BJ (cell line): Measurements from ENCODE around the gene GPR180. TPM values are rescaled to one million over a fixed set of nuclear protein-coding genes. Genes with fewer than 3 reads are reported as not detected.

Experiments
- CTCF ChIA-PET: fragments of 350-600 bp; formaldehyde crosslinking; extraction: SDS; loops from one replicate; lab custom pipeline; 2021; ENCODE audit warnings: antibody characterized with exemption, inconsistent platforms; lab: Yijun Ruan, JAX
- POLR2A ChIA-PET: fragments of 300-600 bp; sonication (Branson Sonifier 250); formaldehyde crosslinking; extraction: SDS; loops from one replicate; lab custom pipeline; 2021; ENCODE audit warnings: antibody characterized with exemption; lab: Charles Lee
- DNase-seq: peaks from one replicate; pipeline ENCODE4 v3.0.0-alpha.2; 2011; ENCODE audit warnings: low read depth
- H3K27me3 ChIP-seq: 2 replicates; pipeline ENCODE4 v1.6.0; 2011; ENCODE audit warnings: low read length; ENCODE audit not compliant: control insufficient read depth, insufficient read depth
- H3K36me3 ChIP-seq: 2 replicates; pipeline ENCODE4 v1.5.1; 2011; ENCODE audit warnings: low read length; ENCODE audit not compliant: control insufficient read depth, insufficient read depth
- H3K4me3 ChIP-seq: 2 replicates; pipeline ENCODE4 v1.5.1; 2011; ENCODE audit warnings: low read depth, mild to moderate bottlenecking, control low read depth, low read length
- polyA plus RNA-seq: library from polyadenylated mRNA; depleted of rRNA; stranded (reverse); fragments of >200 nt; gene quantifications from 2 replicates; pipeline ENCODE4 v1.2.3, GENCODE V29; 2011; rRNA removed
- small RNA-seq: library from RNA; depleted of rRNA; stranded (forward); fragments of <200 nt; gene quantifications from one replicate; pipeline ENCODE3, GENCODE V24; 2012; ENCODE audit warnings: low replicate concordance, low read depth; ENCODE audit not compliant: insufficient read length
- TF ChIP-seq, protein P1 (sequence below): IDR thresholded peaks from 2 replicates; pipeline ENCODE4 v1.5.1; 2011; ENCODE audit warnings: low read depth, mild to moderate bottlenecking, control low read depth, inconsistent platforms, low read length, moderate library complexity; ENCODE audit not compliant: insufficient read depth

The GPR180 gene
- polyA plus RNA-seq, 1 experiment, result 2.4 TPM

DNA sequence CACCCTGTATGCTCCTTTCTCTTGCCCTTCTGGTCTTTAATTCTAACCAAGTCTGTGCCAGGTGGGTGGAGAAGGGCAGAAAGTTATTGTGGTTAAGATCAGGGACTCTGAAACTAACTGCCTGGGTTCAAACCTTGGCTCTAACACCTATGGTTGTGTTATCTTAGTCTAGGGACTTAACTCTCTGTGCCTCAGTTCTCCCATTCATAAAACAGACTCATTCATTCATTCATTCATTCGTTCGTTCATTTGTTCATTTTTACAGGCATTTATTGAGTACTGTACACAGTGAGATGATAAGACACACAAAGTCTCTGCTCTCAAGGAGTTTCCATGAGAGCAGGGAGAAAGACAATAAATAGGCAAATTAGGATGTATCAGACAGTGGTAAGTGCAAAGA is 80.6 kb downstream of the GPR180 start:
- POLR2A ChIA-PET, result no interaction called here
- no peaks in the 10 kb centered on the region for H3K36me3 ChIP-seq
- TF ChIP-seq, protein P1, sequence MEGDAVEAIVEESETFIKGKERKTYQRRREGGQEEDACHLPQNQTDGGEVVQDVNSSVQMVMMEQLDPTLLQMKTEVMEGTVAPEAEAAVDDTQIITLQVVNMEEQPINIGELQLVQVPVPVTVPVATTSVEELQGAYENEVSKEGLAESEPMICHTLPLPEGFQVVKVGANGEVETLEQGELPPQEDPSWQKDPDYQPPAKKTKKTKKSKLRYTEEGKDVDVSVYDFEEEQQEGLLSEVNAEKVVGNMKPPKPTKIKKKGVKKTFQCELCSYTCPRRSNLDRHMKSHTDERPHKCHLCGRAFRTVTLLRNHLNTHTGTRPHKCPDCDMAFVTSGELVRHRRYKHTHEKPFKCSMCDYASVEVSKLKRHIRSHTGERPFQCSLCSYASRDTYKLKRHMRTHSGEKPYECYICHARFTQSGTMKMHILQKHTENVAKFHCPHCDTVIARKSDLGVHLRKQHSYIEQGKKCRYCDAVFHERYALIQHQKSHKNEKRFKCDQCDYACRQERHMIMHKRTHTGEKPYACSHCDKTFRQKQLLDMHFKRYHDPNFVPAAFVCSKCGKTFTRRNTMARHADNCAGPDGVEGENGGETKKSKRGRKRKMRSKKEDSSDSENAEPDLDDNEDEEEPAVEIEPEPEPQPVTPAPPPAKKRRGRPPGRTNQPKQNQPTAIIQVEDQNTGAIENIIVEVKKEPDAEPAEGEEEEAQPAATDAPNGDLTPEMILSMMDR, result no peak
- no peak for DNase-seq
- CTCF ChIA-PET, result interaction anchor here (1.7 kb wide), 1 partner anchor 10 kb away, joined by 6 read pairs; no protein-coding TSS in a partner anchor
- no peak overlapping the region for H3K4me3 ChIP-seq
- H3K27me3 ChIP-seq, result peaks cover 4% of the 10 kb centered on the region

- ChIA-PET CTCF (interaction anchor here (1.2 to 1.7 kb wide), 2 partner anchors 9 to 12 kb away, joined by 4 to 6 read pairs; no protein-coding TSS in a partner anchor), POLR2A (no interaction called here)
- H3K27me3 ChIP-seq, result peaks cover 2% of the 10 kb centered on the region; the same call in 1 of the 2 replicates
- no peak overlapping the region for H3K4me3 ChIP-seq
- no peak for DNase-seq
- TF ChIP-seq, protein P1, result no peak
- no peaks in the 10 kb centered on the region for H3K36me3 ChIP-seq
Observed at GRCh38 chr13:94683409-94683808, 81.8 kb downstream of the GPR180 start.

Small RNA genes within 50 kb of the gene (small RNA-seq; reads per million reads assigned to genes)
- not detected for gene RNA5SP36

Other genes starting within 250 kb of the GPR180 start
- 0.07 TPM in 1 of 2 replicates, not detected in the other for gene DCT, start 122.2 kb upstream of the GPR180 start, polyA plus RNA-seq
- gene TGDS, start 5.7 kb upstream of the GPR180 start, polyA plus RNA-seq, result 5.9 and 14.1 TPM in 2 replicates
- gene SOX21, start 110.7 kb downstream of the GPR180 start, polyA plus RNA-seq, result not detected in 2 replicates